GM23248 (cell line): ENCODE data around the gene ZNF865. TPM values are rescaled to one million over a fixed set of nuclear protein-coding genes. Genes with fewer than 3 reads are reported as not detected.

Experiments used
- DNase-seq: peaks from one replicate; pipeline ENCODE4 v3.0.0-alpha.2; 2015
- H2AFZ ChIP-seq: fragments of 200-600 bp; sonication (generic); 2 replicates; pipeline ENCODE4 v1.6.1; 2016; ENCODE audit warnings: antibody characterized with exemption
- H3F3A ChIP-seq: fragments of 200-600 bp; sonication (generic); 2 replicates; pipeline ENCODE4 v1.6.1; 2016; ENCODE audit warnings: mild to moderate bottlenecking, antibody characterized with exemption, mixed run types; ENCODE audit not compliant: insufficient read depth
- H3K27ac ChIP-seq: fragments of 200-600 bp; sonication (generic); 2 replicates; pipeline ENCODE4 v1.5.1; 2016; ENCODE audit warnings: mild to moderate bottlenecking
- H3K27me3 ChIP-seq: fragments of 200-600 bp; sonication (generic); replicated peaks from 2 replicates; pipeline ENCODE4 v1.6.1; 2016; ENCODE audit warnings: mild to moderate bottlenecking; ENCODE audit not compliant: insufficient read depth
- H3K36me3 ChIP-seq: fragments of 200-600 bp; sonication (generic); 2 replicates; pipeline ENCODE4 v1.6.1; 2016; ENCODE audit warnings: low read depth, mild to moderate bottlenecking
- H3K4me1 ChIP-seq: fragments of 200-600 bp; sonication (generic); 2 replicates; pipeline ENCODE4 v1.6.1; 2016; ENCODE audit warnings: mild to moderate bottlenecking; ENCODE audit not compliant: insufficient read depth
- H3K4me2 ChIP-seq: fragments of 200-600 bp; sonication (generic); one replicate; pipeline ENCODE4 v1.6.1; 2016; ENCODE audit warnings: mild to moderate bottlenecking; ENCODE audit not compliant: unreplicated experiment
- H3K4me3 ChIP-seq: fragments of 200-600 bp; sonication (generic); 2 replicates; pipeline ENCODE4 v1.5.1; 2016; ENCODE audit warnings: mild to moderate bottlenecking
- H3K79me2 ChIP-seq: fragments of 200-600 bp; sonication (generic); 2 replicates; pipeline ENCODE4 v1.6.1; 2016; ENCODE audit warnings: mild to moderate bottlenecking; ENCODE audit not compliant: insufficient read depth
- H3K9ac ChIP-seq: fragments of 200-600 bp; sonication (generic); 2 replicates; pipeline ENCODE4 v1.6.1; 2016; ENCODE audit warnings: mild to moderate bottlenecking
- H3K9me2 ChIP-seq: fragments of 200-600 bp; sonication (generic); 2 replicates; pipeline ENCODE4 v1.6.1; 2016; ENCODE audit warnings: mixed run types, mild to moderate bottlenecking, moderate library complexity; ENCODE audit not compliant: insufficient read depth
- H3K9me3 ChIP-seq: fragments of 200-600 bp; sonication (generic); one replicate; pipeline ENCODE4 v1.6.1; 2017; ENCODE audit warnings: low read depth
- H4K20me1 ChIP-seq: fragments of 200-600 bp; sonication (generic); 2 replicates; pipeline ENCODE4 v1.6.0; 2016; ENCODE audit not compliant: insufficient read depth
- EZH2 ChIP-seq: fragments of 200-600 bp; sonication (generic); IDR thresholded peaks from 2 replicates; pipeline ENCODE4 v1.6.1; 2018; ENCODE audit warnings: antibody characterized with exemption, mild to moderate bottlenecking; ENCODE audit not compliant: insufficient read depth, poor library complexity, severe bottlenecking
- EZH2phosphoT487 ChIP-seq: fragments of 200-600 bp; sonication (generic); IDR thresholded peaks from 2 replicates; pipeline ENCODE4 v1.6.1; 2018; ENCODE audit warnings: antibody characterized with exemption, moderate library complexity, mild to moderate bottlenecking, low read depth; ENCODE audit not compliant: insufficient read depth
- WGBS, 2 experiments: methylation state at CpG; one replicate each; pipeline ENCODE4 v1.1.6; 2015 to 2017; ENCODE audit warnings: low lambda C conversion rate in 2 of 2, low coverage in 1 of 2; ENCODE audit errors: missing lambda C conversion rate in 2 of 2; 5-methylcytosine and 5-hydroxymethylcytosine counted together
- in situ Hi-C: fragments of 300-500 bp; cut with MboI; formaldehyde crosslinking; loops from 2 replicates; pipeline ENCODE4 v1.15.0; 2020
- polyA plus RNA-seq: library from polyadenylated mRNA; unstranded; fragments of >200 nt; fragmentation: Nextera tagmentation; extraction: Ambion mirVana; gene quantifications from 2 replicates; pipeline ENCODE4 v1.2.1, GENCODE V29; 2016
- total RNA-seq: library from RNA; depleted of rRNA; stranded (reverse); fragments of >200 nt; shearing (Covaris generic); gene quantifications from 2 replicates; pipeline ENCODE4 v1.2.3, GENCODE V29; 2014

Gene ZNF865
- total and polyA plus RNA-seq, 2 experiments from 2014 or later, result 0.21 to 1.3 TPM

DNA sequence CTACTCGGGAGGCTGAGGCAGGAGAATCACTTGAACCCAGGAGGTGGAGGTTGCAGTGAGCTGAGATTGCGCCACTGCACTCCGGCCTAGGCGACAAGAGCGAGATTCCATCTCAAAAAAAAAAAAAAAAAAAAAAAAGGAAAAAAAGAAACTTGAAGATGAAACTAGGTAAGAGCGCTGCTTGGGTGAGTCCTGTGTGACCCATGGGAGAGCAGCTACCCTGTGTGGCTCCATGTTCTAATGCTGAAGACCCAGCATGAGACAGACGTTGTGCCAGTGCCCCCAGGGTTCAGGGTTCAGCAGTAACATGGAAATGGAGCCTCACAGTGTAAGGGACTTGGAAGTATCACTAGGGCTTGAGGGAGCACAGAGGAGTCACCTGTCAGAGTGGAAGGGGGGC is 13.0 kb downstream of the ZNF865 start:
- H3K27ac ChIP-seq, result no peak overlapping the region
- TF ChIP-seq EZH2phosphoT487 (no peak), EZH2 (no peak)
- WGBS, 2 experiments, result 87 to 98% methylated on average over 3 to 7 of the region's 7 CpGs
- H3F3A ChIP-seq, result peaks cover 11% of the 10 kb centered on the region; the same call in 1 of the 2 replicates
- no peak overlapping the region for H3K9ac ChIP-seq
- H3K9me3 ChIP-seq, result no peaks in the 10 kb centered on the region
- H4K20me1 ChIP-seq, result no peaks in the 10 kb centered on the region
- no peak overlapping the region for H3K4me3 ChIP-seq
- H3K9me2 ChIP-seq, result no peaks in the 10 kb centered on the region
- DNase-seq, result no peak
- in situ Hi-C loops, result no loop called here
- H2AFZ ChIP-seq, result no peak overlapping the region
- 0 out of 2 replicates have a peak, but pooled peaks cover 3% of the 10 kb centered on the region for H3K79me2 ChIP-seq
- no peaks in the 10 kb centered on the region for H3K27me3 ChIP-seq
- no peaks in the 10 kb centered on the region; the same call in 1 of the 2 replicates for H3K36me3 ChIP-seq
- H3K4me2 ChIP-seq, result no peak overlapping the region
- H3K4me1 ChIP-seq, result no peaks in the 10 kb centered on the region

DNA sequence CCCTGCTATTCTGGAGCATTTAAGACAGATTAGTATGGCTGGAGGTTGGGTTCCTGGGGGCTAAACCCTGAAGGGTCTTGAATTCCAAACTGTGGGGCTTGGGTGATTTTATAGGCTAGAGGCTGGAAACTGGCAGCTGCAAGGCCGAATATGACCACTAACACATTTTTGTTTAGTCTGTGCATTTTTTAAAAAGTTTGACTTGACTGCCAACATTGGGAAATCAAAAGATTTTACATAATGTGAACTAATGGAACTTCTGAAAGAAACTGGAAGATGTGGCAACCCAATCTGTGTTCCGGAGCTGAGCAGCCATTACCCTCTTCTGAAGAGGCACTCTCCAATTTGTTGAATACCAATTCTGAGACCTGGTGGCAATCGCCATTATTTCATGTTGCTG is 13.8 kb downstream of the ZNF865 start:
- Histone ChIP-seq H3K36me3 (no peaks in the 10 kb centered on the region; the same call in 1 of the 2 replicates), H3K4me2 (no peak overlapping the region), H3K9me2 (no peaks in the 10 kb centered on the region), H3K9ac (no peak overlapping the region), H3K79me2 (0 out of 2 replicates have a peak, but pooled peaks cover 8% of the 10 kb centered on the region), H2AFZ (no peak overlapping the region), H3K4me3 (no peak overlapping the region), H3K4me1 (no peaks in the 10 kb centered on the region), H4K20me1 (no peaks in the 10 kb centered on the region), H3F3A (peaks cover 13% of the 10 kb centered on the region; the same call in 1 of the 2 replicates), H3K9me3 (no peaks in the 10 kb centered on the region), H3K27me3 (no peaks in the 10 kb centered on the region), H3K27ac (no peak overlapping the region)
- 25 to 27% methylated on average over 3 of the region's 3 CpGs for WGBS, 2 experiments
- peak; percentile 59 for DNase-seq
- in situ Hi-C loops, result no loop called here
- no peak for TF ChIP-seq EZH2
- TF ChIP-seq EZH2phosphoT487, result no peak

GRCh38 chr19:55620410-55621204 is 15.2 kb downstream of the ZNF865 start:
- Histone ChIP-seq H4K20me1 (no peaks in the 10 kb centered on the region), H3F3A (peaks cover 13% of the 10 kb centered on the region; the same call in 1 of the 2 replicates), H3K9me2 (no peaks in the 10 kb centered on the region), H2AFZ (no peak overlapping the region), H3K36me3 (no peaks in the 10 kb centered on the region), H3K4me2 (no peak overlapping the region), H3K9me3 (no peaks in the 10 kb centered on the region), H3K79me2 (0 out of 2 replicates have a peak, but pooled peaks cover 8% of the 10 kb centered on the region), H3K4me3 (no peak overlapping the region), H3K9ac (no peak overlapping the region), H3K4me1 (no peaks in the 10 kb centered on the region), H3K27ac (no peak overlapping the region), H3K27me3 (no peaks in the 10 kb centered on the region)
- WGBS, 2 experiments, result 81 to 88% methylated on average over 12 of the region's 12 CpGs
- no peak for DNase-seq
- in situ Hi-C loops, result no loop called here
- TF ChIP-seq EZH2phosphoT487 (no peak), EZH2 (no peak)

- H2AFZ ChIP-seq, result no peak overlapping the region
- H3K27ac ChIP-seq, result no peak overlapping the region
- no peaks in the 10 kb centered on the region for H3K9me2 ChIP-seq
- H3K4me2 ChIP-seq, result no peak overlapping the region
- 0 out of 2 replicates have a peak, but pooled peaks cover 8% of the 10 kb centered on the region for H3K79me2 ChIP-seq
- H3K27me3 ChIP-seq, result no peaks in the 10 kb centered on the region
- no peak overlapping the region for H3K4me3 ChIP-seq
- no peak overlapping the region for H3K9ac ChIP-seq
- WGBS, 2 experiments, result 63 to 76% methylated on average over 6 to 9 of the region's 9 CpGs
- H3K9me3 ChIP-seq, result no peaks in the 10 kb centered on the region
- DNase-seq, result no peak
- no peaks in the 10 kb centered on the region for H3K4me1 ChIP-seq
- H4K20me1 ChIP-seq, result no peaks in the 10 kb centered on the region
- H3K36me3 ChIP-seq, result no peaks in the 10 kb centered on the region
- TF ChIP-seq EZH2, result no peak
- no peak for TF ChIP-seq EZH2phosphoT487
- in situ Hi-C loops, result no loop called here
- H3F3A ChIP-seq, result peaks cover 13% of the 10 kb centered on the region; the same call in 1 of the 2 replicates
Observed at GRCh38 chr19:55621205-55621672, 15.8 kb downstream of the ZNF865 start.
